ENCODE results near the gene FOXI3. TPM values are rescaled to one million over a fixed set of nuclear protein-coding genes. Genes with fewer than 3 reads are reported as not detected.
"Not testable (repeated sequence)": the region's sequence is repeated elsewhere in the genome, so short reads cannot be mapped to it uniquely, and the experiment has no call there.

Gene FOXI3
- total RNA-seq, 2 experiments from 2014 or later = not detected

DNA sequence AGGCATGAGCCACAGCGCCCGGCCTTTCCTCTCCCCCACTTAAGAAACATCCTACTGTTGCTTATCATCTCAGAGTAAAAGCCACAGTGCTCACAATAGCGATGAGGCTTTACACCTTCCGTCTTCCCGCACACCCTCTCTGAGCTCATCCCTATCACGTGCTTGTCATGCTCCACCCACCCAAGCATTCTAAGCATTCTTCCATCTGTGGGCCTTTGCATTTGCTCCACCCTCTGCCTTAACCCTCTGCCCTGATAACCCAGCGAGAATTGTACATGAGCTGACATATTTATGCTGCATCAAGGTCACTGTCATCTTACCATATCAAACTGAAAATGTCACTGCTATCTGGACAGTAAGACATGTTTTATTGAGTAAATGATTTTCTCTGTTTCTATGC lies 22.6 kb downstream of the FOXI3 start:
- intact Hi-C loops (cut with DNase I, micrococcal nuclease) = no loop called here
- ATAC-seq (no peak), DNase-seq (no peak)
- POLR2A ChIA-PET = no interaction called here
- Mint-ChIP-seq H3K4me1 (no peaks in the 10 kb centered on the region), H3K9me3 (ENCODE audit: low read depth) (no peaks in the 10 kb centered on the region), H3K27ac (no peak overlapping the region), H3K27me3 (peaks cover 5% of the 10 kb centered on the region), H3K36me3 (ENCODE audit: low read depth) (no peaks in the 10 kb centered on the region), H3K4me3 (no peak overlapping the region)
- CTCF ChIA-PET = interaction anchor here (0.6 kb wide), 1 partner anchor 20 kb away, joined by 4 read pairs; no protein-coding TSS in a partner anchor

DNA sequence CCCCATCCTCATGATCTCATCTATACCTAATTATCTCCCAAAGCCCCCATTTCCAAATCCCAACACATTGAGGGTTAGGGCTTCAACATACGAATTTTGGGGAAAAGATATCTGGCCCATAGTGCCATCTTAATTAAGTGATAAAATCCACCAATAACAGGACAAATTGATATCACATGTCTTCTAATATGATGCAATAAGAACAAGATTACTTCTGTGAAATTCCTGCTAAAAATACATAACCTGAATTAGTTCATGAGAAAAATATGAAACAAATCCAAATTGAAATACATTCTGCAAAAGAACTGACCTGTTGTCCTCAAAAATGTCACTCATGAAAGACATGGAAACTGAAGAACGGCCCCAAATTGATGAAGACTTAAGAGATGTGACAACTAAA lies 28.8 kb downstream of the FOXI3 start:
- no peak overlapping the region for H3K4me3 Mint-ChIP-seq
- ATAC-seq (no peak), DNase-seq (no peak)
- no peak overlapping the region for H3K27ac Mint-ChIP-seq
- H3K4me1 Mint-ChIP-seq = no peaks in the 10 kb centered on the region
- no peaks in the 10 kb centered on the region for H3K9me3 Mint-ChIP-seq (ENCODE audit: low read depth)
- no peaks in the 10 kb centered on the region for H3K36me3 Mint-ChIP-seq (ENCODE audit: low read depth)
- ChIA-PET CTCF (interaction anchor here (0.9 kb wide), 1 partner anchor 9 kb away, joined by 3 read pairs; no protein-coding TSS in a partner anchor), POLR2A (no interaction called here)
- peaks cover 4% of the 10 kb centered on the region for H3K27me3 Mint-ChIP-seq
- intact Hi-C loops (cut with DNase I, micrococcal nuclease) = no loop called here

DNA sequence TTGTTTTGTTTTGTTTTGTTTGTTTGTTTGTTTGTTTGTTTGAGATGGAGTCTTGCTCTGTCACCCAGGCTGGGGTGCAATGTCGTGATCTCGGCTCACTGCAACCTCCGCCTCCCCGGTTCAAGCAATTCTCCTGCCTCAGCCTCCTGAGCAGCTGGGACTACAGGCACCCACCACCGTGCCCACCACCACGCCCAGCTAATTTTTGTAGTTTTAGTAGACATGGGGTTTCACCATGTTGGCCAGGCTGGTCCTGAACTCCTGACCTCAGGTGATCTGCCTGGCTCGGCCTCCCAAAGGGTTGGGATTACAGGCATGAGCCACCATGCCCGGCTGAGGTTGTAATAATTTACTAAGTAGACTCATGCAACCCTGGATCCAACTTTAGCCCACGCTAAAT lies 33.4 kb downstream of the FOXI3 start:
- intact Hi-C loops (cut with DNase I, micrococcal nuclease); H3K36me3 Mint-ChIP-seq (ENCODE audit: low read depth); H3K9me3 Mint-ChIP-seq (ENCODE audit: low read depth); H3K27ac Mint-ChIP-seq; H3K4me1 Mint-ChIP-seq; H3K4me3 Mint-ChIP-seq; POLR2A ChIA-PET; ATAC-seq; H3K27me3 Mint-ChIP-seq; DNase-seq; CTCF ChIA-PET: not testable (repeated sequence)

DNA sequence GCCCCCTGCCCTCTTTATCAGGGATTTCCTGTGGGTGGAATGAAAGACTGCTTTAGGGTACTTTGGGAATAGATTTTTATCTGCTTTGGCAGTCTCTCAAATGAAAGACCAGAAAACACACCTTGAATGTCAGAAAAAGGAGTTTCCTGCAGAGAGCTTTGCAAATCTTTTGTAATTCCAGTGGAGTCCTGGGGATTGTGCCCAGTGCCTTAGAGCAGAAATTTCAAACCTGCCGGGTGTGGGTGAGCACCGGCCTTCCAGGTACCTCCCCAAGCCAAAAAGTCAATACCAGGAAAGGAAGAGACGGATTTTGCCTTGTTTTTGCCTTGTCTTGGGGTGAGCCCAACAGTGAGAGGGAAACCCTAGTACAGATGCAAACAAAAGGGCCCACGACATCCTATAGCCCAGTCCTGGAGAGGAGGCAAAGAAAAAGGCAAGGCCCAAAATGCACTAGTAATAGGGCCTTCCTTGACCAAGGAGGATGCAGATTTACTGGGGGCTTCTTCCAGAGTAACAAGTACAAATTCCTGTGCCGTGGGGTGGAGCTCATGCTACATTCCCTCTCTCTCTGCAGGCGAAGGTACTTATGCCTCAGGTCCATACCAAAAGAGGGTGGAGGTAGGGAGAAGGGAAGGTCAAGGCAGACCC lies 36.4 kb downstream of the FOXI3 start:
- no peaks in the 10 kb centered on the region for H3K4me1 Mint-ChIP-seq
- intact Hi-C loops (cut with DNase I, micrococcal nuclease) = no loop called here

DNA sequence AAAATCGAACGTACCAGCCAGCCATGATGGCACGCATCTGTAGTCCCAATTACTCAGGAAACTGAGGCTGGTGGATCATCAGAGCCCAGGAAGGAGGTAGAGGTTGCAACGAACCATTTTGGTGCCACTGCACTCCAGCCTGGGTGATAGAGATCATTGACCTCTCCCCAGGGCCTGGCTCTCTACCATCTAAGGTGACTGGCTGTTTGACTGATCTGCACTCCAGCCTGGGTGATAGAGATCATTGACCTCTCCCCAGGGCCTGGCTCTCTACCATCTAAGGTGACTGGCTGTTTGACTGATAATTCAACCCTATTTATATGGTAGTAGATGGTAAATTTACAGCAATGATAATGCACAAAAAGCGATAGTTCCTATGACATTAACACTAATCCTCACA lies 43.6 kb downstream of the FOXI3 start:
- CTCF ChIA-PET = interaction anchor here (0.8 kb wide), 1 partner anchor 21 kb away, joined by 4 read pairs; no protein-coding TSS in a partner anchor
- intact Hi-C loops (cut with DNase I, micrococcal nuclease); POLR2A ChIA-PET; H3K9me3 Mint-ChIP-seq (ENCODE audit: low read depth); ATAC-seq; H3K27me3 Mint-ChIP-seq; H3K36me3 Mint-ChIP-seq (ENCODE audit: low read depth); DNase-seq; H3K4me1 Mint-ChIP-seq; H3K27ac Mint-ChIP-seq; H3K4me3 Mint-ChIP-seq: not testable (repeated sequence)

More for the DNA sequence above, 36.4 kb downstream of the FOXI3 start:
- Mint-ChIP-seq H3K4me3 (no peak overlapping the region), H3K36me3 (ENCODE audit: low read depth) (no peaks in the 10 kb centered on the region), H3K27me3 (peaks cover 8% of the 10 kb centered on the region), H3K9me3 (ENCODE audit: low read depth) (no peaks in the 10 kb centered on the region), H3K27ac (no peak overlapping the region)
- ATAC-seq (no peak), DNase-seq (no peak)
- POLR2A ChIA-PET = no interaction called here
- CTCF ChIA-PET = no interaction called here

DNA sequence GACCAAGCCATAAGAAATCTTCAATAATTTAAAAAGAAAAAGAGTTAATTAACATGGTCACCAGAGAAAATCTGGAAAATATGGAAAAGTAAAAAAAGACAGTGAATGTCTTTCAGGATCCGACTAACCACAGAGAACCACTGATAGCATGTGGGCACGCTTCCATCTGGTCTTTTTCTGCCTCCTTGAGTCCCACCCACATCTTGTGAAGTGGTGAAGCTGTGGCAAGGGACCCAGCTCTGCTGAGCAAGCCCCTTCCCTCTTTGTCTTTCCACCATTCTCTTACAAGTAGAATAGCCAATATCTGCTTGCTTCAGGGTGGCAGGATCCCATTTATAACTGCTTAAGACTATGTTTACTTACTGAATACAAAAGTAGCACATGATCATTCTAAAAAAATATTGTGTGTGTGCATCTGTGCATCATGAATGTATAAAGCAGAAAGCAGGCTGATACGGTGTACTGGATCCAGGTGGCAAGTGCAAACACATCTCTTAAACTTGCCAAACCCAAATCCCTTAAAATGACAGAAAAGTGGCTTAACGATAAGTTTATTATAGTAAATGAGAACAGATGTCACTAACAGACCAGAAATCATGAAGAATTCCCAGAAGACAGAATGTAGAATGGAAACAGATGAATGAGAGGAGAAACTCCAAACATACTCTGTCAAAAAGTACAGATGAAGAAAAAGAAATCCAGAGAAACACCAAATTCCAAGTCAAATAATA lies 52.3 kb downstream of the FOXI3 start:
- intact Hi-C loops (cut with DNase I, micrococcal nuclease) = no loop called here
- H3K9me3 Mint-ChIP-seq (ENCODE audit: low read depth) = no peaks in the 10 kb centered on the region
- H3K36me3 Mint-ChIP-seq (ENCODE audit: low read depth) = no peaks in the 10 kb centered on the region
- peaks cover 7% of the 10 kb centered on the region for H3K27me3 Mint-ChIP-seq
- ATAC-seq (no peak), DNase-seq (no peak)
- ChIA-PET POLR2A (no interaction called here), CTCF (no interaction called here)
- H3K27ac Mint-ChIP-seq = no peak overlapping the region
- H3K4me3 Mint-ChIP-seq = no peak overlapping the region
- no peaks in the 10 kb centered on the region for H3K4me1 Mint-ChIP-seq

DNA sequence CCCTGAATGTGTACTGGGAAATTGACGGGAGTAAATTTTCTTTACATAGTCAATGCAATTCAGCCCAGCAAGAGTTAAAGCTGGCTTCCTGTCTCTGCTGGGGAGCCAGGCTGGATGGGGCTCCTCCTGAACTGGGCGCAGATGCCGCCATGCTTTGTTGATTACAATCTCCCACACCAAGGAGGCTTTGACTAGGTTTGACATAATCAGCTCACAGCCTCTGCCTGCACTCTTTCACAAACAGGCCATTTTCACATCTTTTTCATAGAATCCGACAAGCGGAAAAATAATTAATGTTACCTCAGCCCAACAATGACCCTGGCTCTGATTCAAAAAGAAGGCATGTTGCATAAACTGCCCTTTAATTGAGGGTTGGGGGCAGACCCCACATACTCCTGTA lies 54.3 kb downstream of the FOXI3 start:
- Mint-ChIP-seq H3K27me3 (peaks cover 8% of the 10 kb centered on the region), H3K4me3 (no peak overlapping the region), H3K9me3 (ENCODE audit: low read depth) (no peaks in the 10 kb centered on the region), H3K36me3 (ENCODE audit: low read depth) (no peaks in the 10 kb centered on the region), H3K4me1 (no peaks in the 10 kb centered on the region), H3K27ac (no peak overlapping the region)
- CTCF ChIA-PET = interaction anchor here (1.4 kb wide), 1 partner anchor 260 kb away, joined by 3 read pairs; no protein-coding TSS in a partner anchor
- intact Hi-C loops (cut with DNase I, micrococcal nuclease) = no loop called here
- ATAC-seq (no peak), DNase-seq (no peak)
- POLR2A ChIA-PET = no interaction called here

Other genes starting within 250 kb of the FOXI3 start
- 10 to 100 TPM; 15.9 to 25.1 TPM for gene EIF2AK3, start 174.8 kb upstream of the FOXI3 start, total RNA-seq
- 10 to 100 TPM; 38.3 to 65.4 TPM for gene RPIA, start 239.0 kb upstream of the FOXI3 start, total RNA-seq